Body of pancreas (tissue), 4 donors: ENCODE data around the gene ALKBH4.

Source experiments
- POLR2A ChIP-seq, 3 donors: fragments of 450-650 bp; IDR thresholded peaks; one replicate each; pipeline ENCODE4 v1.6.1; 2016; ENCODE audit warnings: antibody characterized with exemption in 3 of 3, mild to moderate bottlenecking in 2 of 3
- TF ChIP-seq, protein P1 (sequence below), 7 experiments: fragments of 450-650 bp in 4 of 7; fragments of 200-600 bp in 3 of 7; sonication (generic) in 3 of 7; IDR thresholded peaks; one replicate each; pipeline ENCODE4 v1.5.1; 2016 to 2019; ENCODE audit warnings: antibody characterized with exemption in 7 of 7

DNA sequence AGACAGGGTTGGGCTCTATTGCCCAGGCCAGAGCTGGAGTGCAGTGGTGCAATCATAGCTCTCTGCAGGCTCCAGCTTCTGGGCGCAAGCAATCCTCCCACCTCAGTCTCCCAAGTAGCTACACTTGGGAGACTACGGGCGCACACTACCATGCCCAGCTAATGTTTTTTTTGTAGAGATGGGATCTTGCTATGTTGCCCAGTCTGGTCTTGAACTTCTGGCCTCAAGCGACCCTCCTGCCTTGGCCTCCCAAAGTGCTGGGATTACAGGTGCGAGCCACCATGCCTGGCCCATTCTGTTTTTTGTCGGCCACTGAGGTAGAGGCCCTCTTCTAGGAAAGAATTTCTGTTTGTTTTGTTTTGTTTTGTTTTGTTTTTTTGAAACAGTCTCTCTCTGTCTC, 12.2 kb downstream of the ALKBH4 start:
- TF ChIP-seq POLR2A (IDR thresholded peaks at IDR 0.05) = no peak
- TF ChIP-seq, protein P1, sequence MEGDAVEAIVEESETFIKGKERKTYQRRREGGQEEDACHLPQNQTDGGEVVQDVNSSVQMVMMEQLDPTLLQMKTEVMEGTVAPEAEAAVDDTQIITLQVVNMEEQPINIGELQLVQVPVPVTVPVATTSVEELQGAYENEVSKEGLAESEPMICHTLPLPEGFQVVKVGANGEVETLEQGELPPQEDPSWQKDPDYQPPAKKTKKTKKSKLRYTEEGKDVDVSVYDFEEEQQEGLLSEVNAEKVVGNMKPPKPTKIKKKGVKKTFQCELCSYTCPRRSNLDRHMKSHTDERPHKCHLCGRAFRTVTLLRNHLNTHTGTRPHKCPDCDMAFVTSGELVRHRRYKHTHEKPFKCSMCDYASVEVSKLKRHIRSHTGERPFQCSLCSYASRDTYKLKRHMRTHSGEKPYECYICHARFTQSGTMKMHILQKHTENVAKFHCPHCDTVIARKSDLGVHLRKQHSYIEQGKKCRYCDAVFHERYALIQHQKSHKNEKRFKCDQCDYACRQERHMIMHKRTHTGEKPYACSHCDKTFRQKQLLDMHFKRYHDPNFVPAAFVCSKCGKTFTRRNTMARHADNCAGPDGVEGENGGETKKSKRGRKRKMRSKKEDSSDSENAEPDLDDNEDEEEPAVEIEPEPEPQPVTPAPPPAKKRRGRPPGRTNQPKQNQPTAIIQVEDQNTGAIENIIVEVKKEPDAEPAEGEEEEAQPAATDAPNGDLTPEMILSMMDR (IDR thresholded peaks at IDR 0.05) = no peak
